Ovary (tissue), 3 donors: ENCODE results near the gene LIN28B.

Source experiments
- CTCF ChIP-seq, 3 donors: fragments of 450-650 bp in 2 of 3; fragments of 200-600 bp in 1 of 3; IDR thresholded peaks; one replicate each; pipeline versions ENCODE4 v1.5.1 to v1.8.0; 2016 to 2022; ENCODE audit warnings: antibody characterized with exemption in 3 of 3, mild to moderate bottlenecking in 1 of 3
- POLR2A ChIP-seq: fragments of 450-650 bp; IDR thresholded peaks from one replicate; pipeline ENCODE4 v1.6.1; 2017; ENCODE audit warnings: antibody characterized with exemption, mild to moderate bottlenecking, moderate library complexity
- donor health status: DM: no; HTN: no; CAD: no.

- TF ChIP-seq CTCF (IDR thresholded peaks at IDR 0.05) (no peak), POLR2A (no peak)
Observed at GRCh38 chr6:104969785-104970581, 13.1 kb downstream of the LIN28B start.
